Measurements from ENCODE around the gene ADAMTS2. TPM values are rescaled to one million over a fixed set of nuclear protein-coding genes. Genes with fewer than 3 reads are reported as not detected.

Gene ADAMTS2
- total RNA-seq, 3 donors from 2014 or later (not counting 1 experiment from before 2014, with no cell fraction given) = 0.28 TPM; not detected in 2

- ATAC-seq (no peak), DNase-seq (no peak)
- Mint-ChIP-seq H3K27ac (no peak overlapping the region), H3K4me3 (no peak overlapping the region), H3K27me3 (ENCODE audit: low read depth in 2 of 2) (no peaks in the 10 kb centered on the region), H3K4me1 (no peaks in the 10 kb centered on the region), H3K9me3 (peaks cover 10 to 11% of the 10 kb centered on the region in 2 donors), H3K36me3 (no peaks in the 10 kb centered on the region)
- Histone ChIP-seq H3K4me3 (ENCODE audit: low read length) (no peak overlapping the region), H3K9me3 (ENCODE audit: control insufficient read depth, insufficient read depth, low read length) (peaks cover 30% of the 10 kb centered on the region), H3K27me3 (ENCODE audit: control insufficient read depth, insufficient read depth, low read length) (no peaks in the 10 kb centered on the region), H3K36me3 (ENCODE audit: control insufficient read depth, insufficient read depth, low read length) (no peaks in the 10 kb centered on the region), H3K27ac (ENCODE audit: low read length) (no peak overlapping the region), H3K4me1 (ENCODE audit: control insufficient read depth, insufficient read depth, low read length) (no peaks in the 10 kb centered on the region)
- TF ChIP-seq CTCF (IDR thresholded peaks at IDR 0.05) = no peak
- WGBS (ENCODE audit: insufficient coverage) = 91% methylated on average over 15 of the region's 15 CpGs
- intact Hi-C loops (cut with micrococcal nuclease) = no loop called here
Observed at GRCh38 chr5:179119415-179120170, 225.7 kb downstream of the ADAMTS2 start.

- H3K27ac Mint-ChIP-seq = no peak overlapping the region
- no peak overlapping the region for H3K27ac ChIP-seq (ENCODE audit: low read length)
- no peaks in the 10 kb centered on the region for H3K36me3 Mint-ChIP-seq
- H3K4me1 Mint-ChIP-seq = no peaks in the 10 kb centered on the region
- peaks cover 10 to 11% of the 10 kb centered on the region in 2 donors for H3K9me3 Mint-ChIP-seq
- 93% methylated on average over 10 of the region's 10 CpGs for WGBS (ENCODE audit: insufficient coverage)
- no peaks in the 10 kb centered on the region for H3K27me3 ChIP-seq (ENCODE audit: control insufficient read depth, insufficient read depth, low read length)
- intact Hi-C loops (cut with micrococcal nuclease) = no loop called here
- DNase-seq = no peak
- TF ChIP-seq CTCF (IDR thresholded peaks at IDR 0.05) = no peak
- no peak overlapping the region for H3K4me3 Mint-ChIP-seq
- peaks cover 35% of the 10 kb centered on the region for H3K9me3 ChIP-seq (ENCODE audit: control insufficient read depth, insufficient read depth, low read length)
- ATAC-seq = no peak
- no peaks in the 10 kb centered on the region for H3K4me1 ChIP-seq (ENCODE audit: control insufficient read depth, insufficient read depth, low read length)
- no peaks in the 10 kb centered on the region for H3K27me3 Mint-ChIP-seq (ENCODE audit: low read depth in 2 of 2)
- H3K36me3 ChIP-seq (ENCODE audit: control insufficient read depth, insufficient read depth, low read length) = no peaks in the 10 kb centered on the region
- no peak overlapping the region for H3K4me3 ChIP-seq (ENCODE audit: low read length)
Observed at GRCh38 chr5:179118756-179119414, 226.4 kb downstream of the ADAMTS2 start.

GRCh38 chr5:179118338-179118737 lies 226.9 kb downstream of the ADAMTS2 start:
- no peak for ATAC-seq
- intact Hi-C loops (cut with micrococcal nuclease) = no loop called here
- Mint-ChIP-seq H3K9me3 (peaks cover 12 to 16% of the 10 kb centered on the region in 2 donors), H3K4me1 (no peaks in the 10 kb centered on the region), H3K4me3 (no peak overlapping the region), H3K27ac (no peak overlapping the region), H3K36me3 (no peaks in the 10 kb centered on the region), H3K27me3 (ENCODE audit: low read depth in 2 of 2) (no peaks in the 10 kb centered on the region)
- Histone ChIP-seq H3K36me3 (ENCODE audit: control insufficient read depth, insufficient read depth, low read length) (no peaks in the 10 kb centered on the region), H3K27ac (ENCODE audit: low read length) (no peak overlapping the region), H3K9me3 (ENCODE audit: control insufficient read depth, insufficient read depth, low read length) (peaks cover 35% of the 10 kb centered on the region), H3K4me3 (ENCODE audit: low read length) (no peak overlapping the region), H3K4me1 (ENCODE audit: control insufficient read depth, insufficient read depth, low read length) (no peaks in the 10 kb centered on the region), H3K27me3 (ENCODE audit: control insufficient read depth, insufficient read depth, low read length) (no peaks in the 10 kb centered on the region)
- WGBS (ENCODE audit: insufficient coverage) = 78% methylated on average over 4 of the region's 4 CpGs
- TF ChIP-seq CTCF (IDR thresholded peaks at IDR 0.05) = no peak
- no peak for DNase-seq

Data from natural killer cell (primary cell).